HepG2 (cell line): ENCODE data around the gene ARMC8. TPM values are rescaled to one million over a fixed set of nuclear protein-coding genes. Genes with fewer than 3 reads are reported as not detected.

Experiments
- BORCS8-MEF2B ChIP-seq: sonication (generic); formaldehyde crosslinking; IDR thresholded peaks from 2 replicates; pipeline ENCODE4 v1.8.0; 2022; ENCODE audit warnings: mild to moderate bottlenecking, missing genetic modification reagents
- CREM ChIP-seq, 2 experiments: sonication (generic) in 1 of 2; formaldehyde crosslinking in 1 of 2; IDR thresholded peaks; 2 replicates each; pipeline versions ENCODE4 v1.4.0 to v1.6.1; 2016 to 2020; ENCODE audit warnings: antibody characterized with exemption in 1 of 2, mild to moderate bottlenecking in 1 of 2, missing genetic modification reagents in 1 of 2
- FOXP1 ChIP-seq, 2 experiments: fragments of 450-650 bp in 1 of 2; IDR thresholded peaks; 2 replicates each; pipeline ENCODE4 v1.6.1; 2017 to 2018; ENCODE audit warnings: antibody characterized with exemption in 1 of 2
- HNRNPLL ChIP-seq: fragments of 200-400 bp; formaldehyde crosslinking; IDR thresholded peaks from 2 replicates; pipeline ENCODE4 v1.6.1; 2017; ENCODE audit warnings: mild to moderate bottlenecking, low read depth, low read length; ENCODE audit not compliant: poor library complexity, severe bottlenecking
- HOXA5 ChIP-seq: sonication (generic); formaldehyde crosslinking; IDR thresholded peaks from 2 replicates; pipeline ENCODE4 v1.4.0; 2020; ENCODE audit warnings: missing genetic modification reagents
- NR2C2 ChIP-seq: sonication (generic); formaldehyde crosslinking; IDR thresholded peaks from 2 replicates; pipeline ENCODE4 v1.4.0; 2020; ENCODE audit warnings: missing genetic modification reagents, mild to moderate bottlenecking, moderate library complexity, borderline replicate concordance
- PLRG1 ChIP-seq: fragments of 450-650 bp; conservative IDR thresholded peaks from 2 replicates; pipeline ENCODE4 v1.6.1; 2016
- PRDM4 ChIP-seq: sonication (generic); formaldehyde crosslinking; IDR thresholded peaks from 2 replicates; pipeline ENCODE4 v1.9.0; 2021; ENCODE audit warnings: missing genetic modification reagents, borderline replicate concordance
- REPIN1 ChIP-seq: sonication (generic); formaldehyde crosslinking; IDR thresholded peaks from 2 replicates; pipeline ENCODE4 v1.8.0; 2022; ENCODE audit warnings: missing genetic modification reagents, low read depth, mild to moderate bottlenecking, borderline replicate concordance
- RXRB ChIP-seq: IDR thresholded peaks from 2 replicates; pipeline ENCODE4 v1.6.1; 2016; ENCODE audit warnings: borderline replicate concordance, missing genetic modification reagents, missing compliant biosample characterization
- TARDBP ChIP-seq: sonication (generic); formaldehyde crosslinking; IDR thresholded peaks from 2 replicates; pipeline ENCODE4 v1.8.0; 2022; ENCODE audit warnings: mild to moderate bottlenecking, missing genetic modification reagents
- THRA ChIP-seq: sonication (generic); formaldehyde crosslinking; IDR thresholded peaks from 2 replicates; pipeline ENCODE4 v1.4.0; 2020; ENCODE audit warnings: missing genetic modification reagents, borderline replicate concordance
- U2AF2 ChIP-seq: fragments of 200-400 bp; formaldehyde crosslinking; IDR thresholded peaks from 2 replicates; pipeline ENCODE4 v1.6.1; 2017; ENCODE audit warnings: low read depth, mild to moderate bottlenecking, low read length
- ZFP91 ChIP-seq: sonication (generic); formaldehyde crosslinking; IDR thresholded peaks from 2 replicates; pipeline ENCODE4 v1.9.0; 2022; ENCODE audit warnings: missing genetic modification reagents, mild to moderate bottlenecking, borderline replicate concordance
- ZNF282 ChIP-seq: fragments of 450-650 bp; IDR thresholded peaks from 2 replicates; pipeline ENCODE4 v1.6.1; 2018; ENCODE audit not compliant: partially characterized antibody
- ZNF329 ChIP-seq: sonication (generic); formaldehyde crosslinking; IDR thresholded peaks from 2 replicates; pipeline ENCODE4 v1.9.0; 2021; ENCODE audit warnings: low read depth, mild to moderate bottlenecking, missing genetic modification reagents
- ZNF790 ChIP-seq: sonication (generic); formaldehyde crosslinking; IDR thresholded peaks from 2 replicates; pipeline ENCODE4 v1.8.0; 2022; ENCODE audit warnings: missing genetic modification reagents, mild to moderate bottlenecking, borderline replicate concordance
- polyA plus RNA-seq, 8 experiments: library from polyadenylated mRNA; depleted of rRNA in 3 of 8; stranded (reverse) in 7 of 8; unstranded in 1 of 8; fragments of >200 nt; fragmentation: Illumina TruSeq in 4 of 8; extraction: Trizol in 4 of 8; gene quantifications; 2 replicates each; pipeline versions ENCODE4 v1.2.1 to v1.2.3, GENCODE V29; 2011 to 2016; ENCODE audit warnings: low read depth in 4 of 8, missing spikeins in 1 of 8, mixed read lengths in 1 of 8; ENCODE audit not compliant: insufficient read depth in 1 of 8
- total RNA-seq, 5 experiments: library from RNA; depleted of rRNA; stranded (reverse); fragments of >200 nt; fragmentation: Illumina TruSeq; extraction: Trizol; gene quantifications; 2 replicates each; pipeline ENCODE4 v1.2.3, GENCODE V29; 2016; ENCODE audit warnings: low read depth in 1 of 5
- TF ChIP-seq, protein P1 (sequence below): sonication (generic); formaldehyde crosslinking; IDR thresholded peaks from 2 replicates; pipeline ENCODE4 v1.8.0; 2022; ENCODE audit warnings: mild to moderate bottlenecking, missing genetic modification reagents; ENCODE audit not compliant: insufficient replicate concordance
- TF ChIP-seq, protein P2 (sequence below): sonication (generic); formaldehyde crosslinking; IDR thresholded peaks from 2 replicates; pipeline ENCODE4 v1.4.0; 2020; ENCODE audit warnings: missing genetic modification reagents, mild to moderate bottlenecking, borderline replicate concordance

The ARMC8 gene
- total and polyA plus RNA-seq, 2 of the 13 experiments (the other 11 are each of a cell fraction or from before 2014, with no cell fraction given) = 38.9 to 55.3 TPM

DNA sequence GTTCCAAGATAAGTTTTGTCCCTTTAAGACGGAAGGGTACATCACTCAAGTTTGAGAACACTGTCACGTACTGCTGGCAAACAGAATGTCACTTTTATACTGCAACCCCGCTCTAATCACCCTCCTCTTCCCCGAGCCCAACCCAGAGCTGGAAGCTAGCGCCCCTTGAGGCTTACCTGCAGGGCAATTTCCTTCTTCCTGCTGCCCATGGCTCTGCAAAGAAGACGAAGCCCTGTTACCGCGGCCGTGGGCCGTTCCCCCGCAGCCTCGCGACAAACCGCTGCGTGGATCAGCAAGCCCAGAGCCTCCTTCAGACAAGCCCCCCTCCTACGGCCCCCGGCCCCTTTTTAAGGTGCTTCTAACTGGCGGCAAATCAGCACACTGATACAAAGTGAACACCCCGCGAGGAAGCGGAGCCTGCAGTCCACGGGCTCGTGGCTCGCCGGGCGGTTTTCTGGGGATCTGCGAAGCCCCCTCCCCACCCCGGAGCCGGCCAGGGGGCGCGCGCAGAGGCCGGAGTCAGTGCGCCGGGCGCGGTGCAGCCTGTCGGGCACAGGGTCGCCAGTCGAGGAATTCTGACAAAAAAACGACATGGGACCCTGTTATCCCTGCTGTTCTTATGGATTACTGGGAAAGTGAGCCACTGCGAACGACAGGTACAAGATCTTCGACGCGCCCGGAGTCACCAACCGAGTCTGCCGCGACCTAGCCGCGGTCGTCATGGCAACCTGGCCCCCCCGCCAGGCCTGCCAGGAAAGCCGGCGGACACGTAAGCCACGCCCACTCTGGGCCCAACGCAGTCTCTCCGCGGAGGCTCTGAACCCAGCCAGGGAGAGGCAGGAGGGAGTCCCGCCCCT is 142.3 kb downstream of the ARMC8 start, which contains the start of gene NME9 (continued):
- 0 out of 2 replicates have a peak, but pooled peaks have one; percentile 57 for TF ChIP-seq ZNF790 (CRISPR knock-in tag)
- TF ChIP-seq, protein P1, sequence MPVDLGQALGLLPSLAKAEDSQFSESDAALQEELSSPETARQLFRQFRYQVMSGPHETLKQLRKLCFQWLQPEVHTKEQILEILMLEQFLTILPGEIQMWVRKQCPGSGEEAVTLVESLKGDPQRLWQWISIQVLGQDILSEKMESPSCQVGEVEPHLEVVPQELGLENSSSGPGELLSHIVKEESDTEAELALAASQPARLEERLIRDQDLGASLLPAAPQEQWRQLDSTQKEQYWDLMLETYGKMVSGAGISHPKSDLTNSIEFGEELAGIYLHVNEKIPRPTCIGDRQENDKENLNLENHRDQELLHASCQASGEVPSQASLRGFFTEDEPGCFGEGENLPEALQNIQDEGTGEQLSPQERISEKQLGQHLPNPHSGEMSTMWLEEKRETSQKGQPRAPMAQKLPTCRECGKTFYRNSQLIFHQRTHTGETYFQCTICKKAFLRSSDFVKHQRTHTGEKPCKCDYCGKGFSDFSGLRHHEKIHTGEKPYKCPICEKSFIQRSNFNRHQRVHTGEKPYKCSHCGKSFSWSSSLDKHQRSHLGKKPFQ = no peak
- no peak for TF ChIP-seq REPIN1 (CRISPR knock-in tag)
- TF ChIP-seq THRA = 0 out of 2 replicates have a peak, but pooled peaks have one; percentile 9
- TF ChIP-seq ZFP91 (CRISPR knock-in tag) = peak; percentile 68; the same call in 1 of the 2 replicates
- TF ChIP-seq ZNF329 (CRISPR knock-in tag) = no peak
- peak; percentile 74 for TF ChIP-seq HNRNPLL
- TF ChIP-seq RXRB (CRISPR knock-in tag) = no peak
- no peak for TF ChIP-seq FOXP1 (IDR thresholded peaks at IDR 0.05)
- TF ChIP-seq FOXP1 (CRISPR knock-in tag; IDR thresholded peaks at IDR 0.05) = no peak
- peak; percentile 45; the same call in 1 of the 2 replicates for TF ChIP-seq BORCS8-MEF2B
- TF ChIP-seq PRDM4 (CRISPR knock-in tag) = no peak
- TF ChIP-seq, protein P2, sequence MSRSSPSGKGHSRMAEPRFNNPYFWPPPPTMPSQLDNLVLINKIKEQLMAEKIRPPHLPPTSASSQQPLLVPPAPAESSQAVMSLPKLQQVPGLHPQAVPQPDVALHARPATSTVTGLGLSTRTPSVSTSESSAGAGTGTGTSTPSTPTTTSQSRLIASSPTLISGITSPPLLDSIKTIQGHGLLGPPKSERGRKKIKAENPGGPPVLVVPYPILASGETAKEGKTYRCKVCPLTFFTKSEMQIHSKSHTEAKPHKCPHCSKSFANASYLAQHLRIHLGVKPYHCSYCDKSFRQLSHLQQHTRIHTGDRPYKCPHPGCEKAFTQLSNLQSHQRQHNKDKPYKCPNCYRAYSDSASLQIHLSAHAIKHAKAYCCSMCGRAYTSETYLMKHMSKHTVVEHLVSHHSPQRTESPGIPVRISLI = 0 out of 2 replicates have a peak, but pooled peaks have one; percentile 28
- peak; percentile 31; the same call in 1 of the 2 replicates for TF ChIP-seq NR2C2 (CRISPR knock-in tag)
- TF ChIP-seq CREM (IDR thresholded peaks at IDR 0.05) = no peak
- TF ChIP-seq CREM (CRISPR knock-in tag; IDR thresholded peaks at IDR 0.05) = no peak
- no peak for TF ChIP-seq PLRG1
- 0 out of 2 replicates have a peak, but pooled peaks have one; percentile 89 for TF ChIP-seq U2AF2
- TF ChIP-seq TARDBP = no peak
- peak; percentile 77; the same call in 1 of the 2 replicates for TF ChIP-seq HOXA5 (CRISPR knock-in tag)
- TF ChIP-seq ZNF282 = no peak
